K562 (cell line): ENCODE data around the gene PRRT2. TPM values are rescaled to one million over a fixed set of nuclear protein-coding genes. Genes with fewer than 3 reads are reported as not detected.

Source experiments
- ATAC-seq: fragments of 200-7000 bp; cut with Tn5 transposase; 3 replicates; pipeline ENCODE4 v1.9.1; 2020; ENCODE audit warnings: moderate library complexity
- BruUV-seq: library from RNA; stranded (reverse); fragments of 400-500 nt; replicated peaks from 2 replicates; lab custom pipeline; 2021; lab: Mats Ljungman, UMichigan
- CTCF ChIA-PET: fragments of 300-600 bp; formaldehyde crosslinking; extraction: SDS; loops from one replicate; lab custom pipeline; 2021; ENCODE audit warnings: low intra/inter-chr PET ratio; lab: Yijun Ruan, JAX
- POLR2A ChIA-PET: fragments of 300-600, 350-650 bp; sonication (Branson Sonifier 250); formaldehyde crosslinking; extraction: SDS; loops from one replicate; lab custom pipeline; 2021; ENCODE audit warnings: antibody characterized with exemption, inconsistent platforms; lab: Yijun Ruan, JAX
- DNase-seq, 4 experiments: peaks; one replicate each; pipeline versions ENCODE4 v3.0.0 to v3.0.0-alpha.2; 2011 to 2018; ENCODE audit warnings: low spot score in 3 of 4, mixed read lengths in 3 of 4; ENCODE audit errors: extremely low read depth in 1 of 4
- FAIRE-seq: peaks from 2 replicates; lab custom pipeline; 2011; peaks lifted over from hg19 to GRCh38; lab: Jason Lieb, UNC
- H2AFZ ChIP-seq: 2 replicates; pipeline ENCODE4 v1.6.0; 2011; ENCODE audit warnings: low read depth, low read length, control low read depth, inconsistent platforms
- H3K27ac ChIP-seq: fragments of 200-600 bp; 3 replicates; pipeline ENCODE4 v1.8.0; 2011; ENCODE audit warnings: low read depth, mild to moderate bottlenecking, control low read depth, inconsistent platforms, low read length, moderate library complexity, mixed read lengths; ENCODE audit errors: extremely low read depth
- H3K27me3 ChIP-seq, 2 experiments: fragments of 300-600 bp in 1 of 2; 2 replicates in 1 of 2; 3 replicates in 1 of 2; pipeline versions ENCODE4 v1.6.0 to v1.8.0; 2011; ENCODE audit warnings: inconsistent platforms in 2 of 2, low read length in 2 of 2, mild to moderate bottlenecking in 1 of 2, mixed read lengths in 1 of 2, moderate library complexity in 1 of 2; ENCODE audit not compliant: control insufficient read depth in 2 of 2, insufficient read depth in 2 of 2
- H3K36me3 ChIP-seq: fragments of 300-600 bp; 3 replicates; pipeline ENCODE4 v1.8.0; 2011; ENCODE audit warnings: mild to moderate bottlenecking, low read length, inconsistent platforms; ENCODE audit not compliant: control insufficient read depth, insufficient read depth
- H3K4me1 ChIP-seq, 2 experiments: fragments of 200-600 bp in 1 of 2; replicated peaks in 1 of 2; 2 replicates in 1 of 2; 3 replicates in 1 of 2; pipeline versions ENCODE4 v1.5.1 to v1.8.0; 2011; ENCODE audit warnings: inconsistent platforms in 2 of 2, low read length in 2 of 2, mild to moderate bottlenecking in 1 of 2, mixed read lengths in 1 of 2, moderate library complexity in 1 of 2; ENCODE audit not compliant: control insufficient read depth in 2 of 2, insufficient read depth in 2 of 2
- H3K4me2 ChIP-seq: 2 replicates; pipeline ENCODE4 v1.6.1; 2011; ENCODE audit warnings: low read length, control low read depth, inconsistent platforms, mixed read lengths; ENCODE audit not compliant: insufficient read depth
- H3K4me3 ChIP-seq: fragments of 200-600 bp; sonication (generic), shearing (Covaris generic); 2 replicates; pipeline ENCODE4 v1.5.1; 2016; ENCODE audit warnings: control low read depth, inconsistent platforms
- H3K79me2 ChIP-seq: fragments of 200-600 bp; 3 replicates; pipeline ENCODE4 v1.8.0; 2011; ENCODE audit warnings: low read length, inconsistent platforms; ENCODE audit not compliant: control insufficient read depth, insufficient read depth
- H3K9ac ChIP-seq, 2 experiments: 2 replicates each; pipeline versions ENCODE4 v1.6.0 to v1.6.1; 2011; ENCODE audit warnings: low read depth in 2 of 2, low read length in 2 of 2, control low read depth in 1 of 2, inconsistent platforms in 1 of 2, mild to moderate bottlenecking in 1 of 2, mixed read lengths in 1 of 2; ENCODE audit not compliant: insufficient read depth in 1 of 2
- H3K9me1 ChIP-seq: one replicate; pipeline ENCODE4 v1.6.0; 2011; ENCODE audit warnings: inconsistent platforms, mild to moderate bottlenecking, low read length, moderate library complexity; ENCODE audit not compliant: control insufficient read depth, insufficient read depth
- H3K9me3 ChIP-seq: replicated peaks from 2 replicates; pipeline ENCODE4 v1.5.1; 2011; ENCODE audit warnings: low read depth, low read length, inconsistent platforms; ENCODE audit not compliant: control insufficient read depth, insufficient read depth
- H4K20me1 ChIP-seq: replicated peaks from 2 replicates; pipeline ENCODE4 v1.6.1; 2011; ENCODE audit warnings: low read length, inconsistent platforms, mixed read lengths; ENCODE audit not compliant: control insufficient read depth, insufficient read depth
- ATF7 ChIP-seq: fragments of 450-650 bp; IDR thresholded peaks from 2 replicates; pipeline ENCODE4 v1.7.1; 2014; ENCODE audit warnings: mild to moderate bottlenecking, moderate library complexity
- BACH1 ChIP-seq: fragments of 200-800 bp; sonication (Bioruptor generic); IDR thresholded peaks from 2 replicates; pipeline ENCODE4 v1.6.1; 2016; ENCODE audit warnings: missing genetic modification characterization, missing compliant biosample characterization
- FOSL1 ChIP-seq: fragments of 200-800 bp; sonication (Bioruptor generic); conservative IDR thresholded peaks from 2 replicates; pipeline ENCODE4 v1.6.1; 2016; ENCODE audit warnings: missing genetic modification characterization, missing compliant biosample characterization
- SMC3 ChIP-seq: conservative IDR thresholded peaks from 2 replicates; pipeline ENCODE4 v1.6.1; 2011; ENCODE audit warnings: low read depth, low read length, improper control_type of control experiment; ENCODE audit not compliant: insufficient read depth
- TCF7L2 ChIP-seq: fragments of 150-350 bp; IDR thresholded peaks from 2 replicates; pipeline ENCODE4 v1.6.1; 2016; ENCODE audit warnings: low read depth, mild to moderate bottlenecking, low read length, moderate library complexity
- TGIF2 ChIP-seq: sonication (generic); formaldehyde crosslinking; IDR thresholded peaks from 2 replicates; pipeline ENCODE4 v1.8.1; 2022; ENCODE audit warnings: mild to moderate bottlenecking, missing genetic modification reagents, moderate library complexity
- ZNF121 ChIP-seq: sonication (generic); formaldehyde crosslinking; conservative IDR thresholded peaks from 2 replicates; pipeline ENCODE4 v1.8.0; 2022; ENCODE audit warnings: missing genetic modification reagents
- ZNF134 ChIP-seq: fragments of 250-450 bp; sonication (Bioruptor Pico); conservative IDR thresholded peaks from 2 replicates; pipeline ENCODE4 v1.4.0; 2020
- WGBS: fragments of 100-300 bp; shearing (Covaris generic); methylation state at CpG from one replicate; pipeline ENCODE4 v1.1.6; 2016; ENCODE audit warnings: low coverage, mixed read lengths; ENCODE audit not compliant: insufficient coverage; ENCODE audit errors: missing lambda C conversion rate; 5-methylcytosine and 5-hydroxymethylcytosine counted together
- in situ Hi-C: fragments of 300-500 bp; cut with MboI; formaldehyde crosslinking; loops from 4 replicates; pipeline ENCODE4 v1.15.0; 2018; ENCODE audit warnings: inconsistent platforms, mixed read lengths
- intact Hi-C: fragments of 100-400 bp; cut with micrococcal nuclease; formaldehyde crosslinking; loops from 2 replicates; pipeline ENCODE4 v1.14.2; 2022
- polyA plus RNA-seq, 8 experiments: library from polyadenylated mRNA; depleted of rRNA in 4 of 8; stranded (reverse) in 5 of 8; unstranded in 3 of 8; fragments of >200 nt; fragmentation: Nextera tagmentation in 2 of 8; fragmentation: Illumina TruSeq in 1 of 8; extraction: Ambion mirVana in 2 of 8; extraction: Trizol in 1 of 8; gene quantifications; 2 replicates each; pipeline versions ENCODE4 v1.2.1 to v1.2.3, GENCODE V29; 2011 to 2014; ENCODE audit warnings: inconsistent platforms in 1 of 8, missing spikeins in 1 of 8
- total RNA-seq, 7 experiments: library from RNA; depleted of rRNA in 6 of 7; stranded (reverse); fragments of >200 nt in 6 of 7; fragmentation: Illumina TruSeq in 2 of 7; extraction: Trizol in 2 of 7; gene quantifications; 2 replicates each; pipeline versions ENCODE4 v1.2.1 to v1.2.3, GENCODE V29; 2011 to 2021; ENCODE audit warnings: low replicate concordance in 1 of 7
- TF ChIP-seq, protein P1 (sequence below), 2 experiments: fragments of 450-650 bp; IDR thresholded peaks; 2 replicates each; pipeline ENCODE4 v1.6.1; 2016
- TF ChIP-seq, protein P2 (sequence below): sonication (generic); IDR thresholded peaks from 2 replicates; pipeline ENCODE4 v1.6.1; 2016
- TF ChIP-seq, protein P3 (sequence below): fragments of 200-800 bp; sonication (Bioruptor generic); IDR thresholded peaks from 2 replicates; pipeline ENCODE4 v1.6.1; 2017; ENCODE audit warnings: missing genetic modification characterization, missing compliant biosample characterization

The PRRT2 gene
- total and polyA plus RNA-seq, 9 of the 15 experiments (the other 6 are each of a cell fraction or from before 2014, with no cell fraction given): 0.11 to 1.0 (median 0.42) TPM; not detected in 2

DNA sequence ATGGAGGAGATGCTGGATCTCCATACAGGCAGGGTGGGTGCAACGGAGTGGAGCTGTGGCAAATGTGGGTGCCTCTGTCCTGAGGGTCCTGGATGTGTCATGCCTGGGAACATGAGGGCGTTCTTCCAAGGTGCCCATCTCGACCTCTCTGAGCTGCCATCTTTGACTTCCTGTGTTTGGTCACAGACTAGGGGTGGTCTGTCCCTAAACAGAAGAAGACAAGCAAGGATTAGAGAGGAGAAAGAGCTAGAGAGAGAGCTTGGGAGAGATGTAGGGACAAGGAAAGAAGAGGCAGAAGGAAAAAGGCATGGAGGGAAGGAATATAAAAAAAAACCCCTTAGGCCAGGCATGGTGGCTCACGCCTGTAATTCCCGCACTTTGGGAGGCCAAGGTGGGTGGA is 37.3 kb upstream of the PRRT2 start:
- FAIRE-seq: no peak
- H3K9me1 ChIP-seq: no peaks in the 10 kb centered on the region
- no peaks in the 10 kb centered on the region for H3K9me3 ChIP-seq
- no peaks in the 10 kb centered on the region for H3K36me3 ChIP-seq
- no peaks in the 10 kb centered on the region for H4K20me1 ChIP-seq
- peaks cover 0 to 2% of the 10 kb centered on the region in 2 experiments; a peak in 2 of 5 replicates for H3K4me1 ChIP-seq
- ATAC-seq: no peak
- 31% methylated on average over 5 of the region's 5 CpGs for WGBS
- no TSS peak for BruUV-seq
- in situ Hi-C loops: no loop called here
- H3K4me3 ChIP-seq: no peak overlapping the region
- no peak overlapping the region for H3K27ac ChIP-seq
- H3K9ac ChIP-seq: no peak overlapping the region
- intact Hi-C loops: no loop called here
- peaks cover 13 to 21% of the 10 kb centered on the region in 2 experiments; a peak in 4 of 5 replicates for H3K27me3 ChIP-seq
- TF ChIP-seq, protein P1, sequence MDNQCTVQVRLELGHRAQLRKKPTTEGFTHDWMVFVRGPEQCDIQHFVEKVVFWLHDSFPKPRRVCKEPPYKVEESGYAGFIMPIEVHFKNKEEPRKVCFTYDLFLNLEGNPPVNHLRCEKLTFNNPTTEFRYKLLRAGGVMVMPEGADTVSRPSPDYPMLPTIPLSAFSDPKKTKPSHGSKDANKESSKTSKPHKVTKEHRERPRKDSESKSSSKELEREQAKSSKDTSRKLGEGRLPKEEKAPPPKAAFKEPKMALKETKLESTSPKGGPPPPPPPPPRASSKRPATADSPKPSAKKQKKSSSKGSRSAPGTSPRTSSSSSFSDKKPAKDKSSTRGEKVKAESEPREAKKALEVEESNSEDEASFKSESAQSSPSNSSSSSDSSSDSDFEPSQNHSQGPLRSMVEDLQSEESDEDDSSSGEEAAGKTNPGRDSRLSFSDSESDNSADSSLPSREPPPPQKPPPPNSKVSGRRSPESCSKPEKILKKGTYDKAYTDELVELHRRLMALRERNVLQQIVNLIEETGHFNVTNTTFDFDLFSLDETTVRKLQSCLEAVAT (IDR thresholded peaks at IDR 0.05): no peak
- peak; percentile 69 for TF ChIP-seq ZNF134 (CRISPR knock-in tag)
- H3K79me2 ChIP-seq: no peaks in the 10 kb centered on the region
- CTCF ChIA-PET: no interaction called here
- POLR2A ChIA-PET: interaction anchor here (1.0 to 2.8 kb wide), 2 partner anchors 10 to 15 kb away, joined by 3 to 10 read pairs; no protein-coding TSS in a partner anchor
- H2AFZ ChIP-seq: no peak overlapping the region
- H3K4me2 ChIP-seq: no peak overlapping the region
- no peak for DNase-seq

DNA sequence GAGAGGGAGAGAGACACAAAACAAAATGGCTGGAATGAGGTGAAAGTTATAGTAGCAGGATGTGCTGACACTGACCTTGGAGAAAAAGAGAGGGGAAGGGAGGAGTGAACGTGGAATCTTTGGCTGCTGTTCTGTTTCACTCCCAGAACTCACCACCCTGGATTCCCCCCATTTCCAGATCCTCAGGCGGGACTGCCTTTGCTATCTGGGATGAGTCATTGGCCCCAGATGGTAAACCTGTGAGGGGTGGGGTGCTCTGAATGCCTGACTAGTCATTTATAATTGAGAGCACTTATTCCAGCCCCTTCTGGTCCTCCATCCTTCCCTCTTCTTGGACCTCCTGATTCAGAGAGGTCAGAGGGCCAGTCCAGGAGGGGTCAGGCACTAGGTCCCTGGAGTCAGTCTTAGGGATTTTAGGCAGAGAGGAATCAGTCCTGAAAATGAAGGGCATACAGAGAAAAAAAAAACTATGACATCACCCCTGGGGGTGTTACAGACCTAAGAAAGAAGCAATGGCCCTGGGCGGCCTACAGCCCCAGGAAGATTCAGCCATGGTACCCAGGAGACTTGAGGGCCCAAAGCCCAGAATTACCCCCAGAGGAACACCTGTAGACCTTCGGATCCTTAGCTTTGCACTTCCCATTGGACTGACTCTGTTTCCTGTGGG is 36.1 kb upstream of the PRRT2 start:
- no peaks in the 10 kb centered on the region for H3K79me2 ChIP-seq
- H3K4me1 ChIP-seq: peaks cover 0 to 2% of the 10 kb centered on the region in 2 experiments; a peak in 2 of 5 replicates
- H3K9me1 ChIP-seq: no peaks in the 10 kb centered on the region
- intact Hi-C loops (no loop called here), in situ Hi-C loops (no loop called here)
- no peaks in the 10 kb centered on the region for H3K36me3 ChIP-seq
- no peak overlapping the region for H3K9ac ChIP-seq
- H3K27ac ChIP-seq: no peak overlapping the region
- no TSS peak for BruUV-seq
- H3K4me2 ChIP-seq: no peak overlapping the region
- H3K9me3 ChIP-seq: no peaks in the 10 kb centered on the region
- FAIRE-seq (peak; percentile 72), ATAC-seq (peak; percentile 71), DNase-seq (peak; percentile 38 to 54 (median 50))
- CTCF ChIA-PET: no interaction called here
- POLR2A ChIA-PET: interaction anchor here (1.0 kb wide), 1 partner anchor 14 kb away, joined by 3 read pairs; no protein-coding TSS in a partner anchor
- no peak overlapping the region for H3K4me3 ChIP-seq
- 14% methylated on average over 4 of the region's 4 CpGs for WGBS
- H3K27me3 ChIP-seq: peaks cover 22 to 33% of the 10 kb centered on the region in 2 experiments; a peak in 4 of 5 replicates
- H2AFZ ChIP-seq: no peak overlapping the region
- 0 out of 2 replicates have a peak, but pooled peaks cover 3% of the 10 kb centered on the region for H4K20me1 ChIP-seq
- peak; percentile 88 for TF ChIP-seq FOSL1 (tag)
- no peak for TF ChIP-seq TCF7L2
- TF ChIP-seq SMC3: no peak
- TF ChIP-seq ZNF121: 0 out of 2 replicates have a peak, but pooled peaks have one; percentile 25
- no peak for TF ChIP-seq BACH1
- TF ChIP-seq, protein P2, sequence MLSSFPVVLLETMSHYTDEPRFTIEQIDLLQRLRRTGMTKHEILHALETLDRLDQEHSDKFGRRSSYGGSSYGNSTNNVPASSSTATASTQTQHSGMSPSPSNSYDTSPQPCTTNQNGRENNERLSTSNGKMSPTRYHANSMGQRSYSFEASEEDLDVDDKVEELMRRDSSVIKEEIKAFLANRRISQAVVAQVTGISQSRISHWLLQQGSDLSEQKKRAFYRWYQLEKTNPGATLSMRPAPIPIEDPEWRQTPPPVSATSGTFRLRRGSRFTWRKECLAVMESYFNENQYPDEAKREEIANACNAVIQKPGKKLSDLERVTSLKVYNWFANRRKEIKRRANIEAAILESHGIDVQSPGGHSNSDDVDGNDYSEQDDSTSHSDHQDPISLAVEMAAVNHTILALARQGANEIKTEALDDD: peak; percentile 78; the same call in 1 of the 2 replicates
- TF ChIP-seq, protein P3, sequence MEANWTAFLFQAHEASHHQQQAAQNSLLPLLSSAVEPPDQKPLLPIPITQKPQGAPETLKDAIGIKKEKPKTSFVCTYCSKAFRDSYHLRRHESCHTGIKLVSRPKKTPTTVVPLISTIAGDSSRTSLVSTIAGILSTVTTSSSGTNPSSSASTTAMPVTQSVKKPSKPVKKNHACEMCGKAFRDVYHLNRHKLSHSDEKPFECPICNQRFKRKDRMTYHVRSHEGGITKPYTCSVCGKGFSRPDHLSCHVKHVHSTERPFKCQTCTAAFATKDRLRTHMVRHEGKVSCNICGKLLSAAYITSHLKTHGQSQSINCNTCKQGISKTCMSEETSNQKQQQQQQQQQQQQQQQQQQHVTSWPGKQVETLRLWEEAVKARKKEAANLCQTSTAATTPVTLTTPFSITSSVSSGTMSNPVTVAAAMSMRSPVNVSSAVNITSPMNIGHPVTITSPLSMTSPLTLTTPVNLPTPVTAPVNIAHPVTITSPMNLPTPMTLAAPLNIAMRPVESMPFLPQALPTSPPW: peak; percentile 21; the same call in 1 of the 2 replicates
- no peak for TF ChIP-seq TGIF2
- peak; percentile 47; the same call in 1 of the 2 replicates for TF ChIP-seq ATF7
